ENCODE measurements around the gene SLCO1B1.

The SLCO1B1 gene

GRCh38 chr12:21220266-21220665, 89.3 kb downstream of the SLCO1B1 start:
- no peak for DNase-seq (ENCODE audit: low read depth in 2 of 2)

GRCh38 chr12:21221072-21221471, 90.1 kb downstream of the SLCO1B1 start:
- DNase-seq (ENCODE audit: low read depth in 2 of 2), result no peak

- DNase-seq (ENCODE audit: low read depth in 2 of 2), result no peak
Measured at GRCh38 chr12:21221778-21222177, 90.8 kb downstream of the SLCO1B1 start.

- no peak for DNase-seq (ENCODE audit: low read depth in 2 of 2)
Measured at GRCh38 chr12:21223930-21224329, 92.9 kb downstream of the SLCO1B1 start.

- DNase-seq (ENCODE audit: low read depth in 2 of 2), result no peak
Measured at GRCh38 chr12:21234395-21234794, 103.4 kb downstream of the SLCO1B1 start.

GRCh38 chr12:21239866-21240265, 108.9 kb downstream of the SLCO1B1 start:
- DNase-seq (ENCODE audit: low read depth in 2 of 2), result no peak

- DNase-seq (ENCODE audit: low read depth in 2 of 2), result no peak
Measured at GRCh38 chr12:21248679-21249078, 117.7 kb downstream of the SLCO1B1 start.

- no peak for DNase-seq (ENCODE audit: low read depth in 2 of 2)
Measured at GRCh38 chr12:21252070-21252469, 121.1 kb downstream of the SLCO1B1 start.

GRCh38 chr12:21257172-21257571, 126.2 kb downstream of the SLCO1B1 start:
- DNase-seq (ENCODE audit: low read depth in 2 of 2), result no peak

- no peak for DNase-seq (ENCODE audit: low read depth in 2 of 2)
Measured at GRCh38 chr12:21264232-21264631, 133.2 kb downstream of the SLCO1B1 start.

GRCh38 chr12:21265932-21266331, 134.9 kb downstream of the SLCO1B1 start:
- no peak for DNase-seq (ENCODE audit: low read depth in 2 of 2)

- no peak for DNase-seq (ENCODE audit: low read depth in 2 of 2)
Measured at GRCh38 chr12:21276826-21277225, 145.8 kb downstream of the SLCO1B1 start.

Measured in stimulated activated CD4-positive, alpha-beta T cell treated with anti-CD3 and anti-CD28 coated beads, Interleukin-12 subunit alpha, Interleukin-12 subunit beta, amount 100 ng/mL, for 24 hours (primary cell).